GM12873 (cell line): ENCODE measurements around the gene EIF4E2.

Source experiments
- TF ChIP-seq, protein P1 (sequence below): IDR thresholded peaks from 2 replicates; pipeline ENCODE4 v1.5.1; 2012; ENCODE audit warnings: low read depth, mild to moderate bottlenecking, moderate library complexity, low read length, control low read depth; ENCODE audit not compliant: insufficient read depth; ENCODE audit errors: missing control alignments

The EIF4E2 gene

DNA sequence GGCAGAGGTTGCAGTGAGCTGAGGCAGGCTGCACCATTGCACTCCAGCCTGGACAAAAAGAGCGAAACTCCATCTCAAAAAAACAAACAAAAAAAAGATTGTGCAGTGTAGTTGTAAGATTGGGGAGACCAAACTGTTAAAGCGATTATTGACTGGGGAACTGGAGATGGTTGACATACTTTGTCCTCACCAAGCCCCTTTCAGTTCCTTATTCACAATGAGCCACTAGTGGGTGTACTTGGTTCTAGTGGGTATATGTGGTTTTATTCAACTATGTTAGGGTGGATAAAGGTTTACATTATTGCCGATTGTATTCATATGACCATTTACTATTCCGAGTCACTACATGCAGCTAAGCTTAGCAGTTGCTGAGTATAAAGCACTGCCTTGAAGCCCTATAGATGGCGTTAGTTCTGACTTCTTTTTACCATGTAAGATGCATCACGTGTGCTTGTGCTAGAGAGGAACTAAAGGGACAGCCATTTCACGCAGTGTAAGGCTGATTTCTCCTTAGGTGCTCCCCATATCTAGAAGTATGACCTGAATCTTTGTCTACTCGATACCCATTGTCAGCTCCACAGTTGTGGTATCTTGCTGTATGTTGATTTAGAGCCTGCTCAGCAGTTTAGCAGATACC is 12.1 kb downstream of the EIF4E2 start:
- TF ChIP-seq, protein P1, sequence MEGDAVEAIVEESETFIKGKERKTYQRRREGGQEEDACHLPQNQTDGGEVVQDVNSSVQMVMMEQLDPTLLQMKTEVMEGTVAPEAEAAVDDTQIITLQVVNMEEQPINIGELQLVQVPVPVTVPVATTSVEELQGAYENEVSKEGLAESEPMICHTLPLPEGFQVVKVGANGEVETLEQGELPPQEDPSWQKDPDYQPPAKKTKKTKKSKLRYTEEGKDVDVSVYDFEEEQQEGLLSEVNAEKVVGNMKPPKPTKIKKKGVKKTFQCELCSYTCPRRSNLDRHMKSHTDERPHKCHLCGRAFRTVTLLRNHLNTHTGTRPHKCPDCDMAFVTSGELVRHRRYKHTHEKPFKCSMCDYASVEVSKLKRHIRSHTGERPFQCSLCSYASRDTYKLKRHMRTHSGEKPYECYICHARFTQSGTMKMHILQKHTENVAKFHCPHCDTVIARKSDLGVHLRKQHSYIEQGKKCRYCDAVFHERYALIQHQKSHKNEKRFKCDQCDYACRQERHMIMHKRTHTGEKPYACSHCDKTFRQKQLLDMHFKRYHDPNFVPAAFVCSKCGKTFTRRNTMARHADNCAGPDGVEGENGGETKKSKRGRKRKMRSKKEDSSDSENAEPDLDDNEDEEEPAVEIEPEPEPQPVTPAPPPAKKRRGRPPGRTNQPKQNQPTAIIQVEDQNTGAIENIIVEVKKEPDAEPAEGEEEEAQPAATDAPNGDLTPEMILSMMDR, result no peak

DNA sequence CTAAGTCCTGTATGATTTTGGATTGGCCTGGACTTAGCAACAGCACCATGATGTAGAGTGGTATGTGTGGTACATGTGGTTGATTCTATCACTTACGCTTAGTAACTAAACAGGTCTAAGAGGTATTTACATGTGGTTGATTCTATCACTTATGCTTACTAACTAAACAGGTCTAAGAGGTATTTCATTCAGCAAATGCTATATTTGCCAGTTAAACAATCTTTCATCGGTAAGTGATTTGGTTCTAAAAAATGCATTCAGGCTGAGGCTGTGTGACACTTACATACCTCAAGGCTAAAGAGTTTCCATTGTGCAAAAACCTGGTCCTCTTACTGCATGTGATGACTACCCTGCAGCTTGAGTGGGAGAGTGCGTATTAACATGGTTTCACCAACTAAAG is 13.1 kb downstream of the EIF4E2 start:
- TF ChIP-seq, protein P1, result no peak

DNA sequence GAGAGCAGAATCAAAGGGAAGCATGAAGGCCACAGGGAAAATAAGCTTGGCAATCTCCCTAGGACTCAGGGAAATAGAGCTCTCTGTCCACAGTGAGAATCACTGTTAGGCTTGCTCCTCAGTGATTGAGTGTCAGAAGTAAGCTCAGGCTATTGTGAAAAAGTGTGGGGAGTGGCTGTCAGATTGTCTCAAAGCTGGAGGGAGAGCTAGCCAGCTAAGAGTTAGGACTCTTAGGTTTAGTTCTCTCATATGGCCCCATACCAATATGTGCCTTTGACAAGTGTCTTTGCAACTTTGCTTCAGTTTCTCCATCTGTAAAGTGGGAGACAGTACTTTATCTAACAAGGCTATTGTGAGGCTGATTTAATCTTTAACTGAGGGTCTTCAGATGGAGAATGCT is 17.2 kb downstream of the EIF4E2 start:
- TF ChIP-seq, protein P1, result no peak

DNA sequence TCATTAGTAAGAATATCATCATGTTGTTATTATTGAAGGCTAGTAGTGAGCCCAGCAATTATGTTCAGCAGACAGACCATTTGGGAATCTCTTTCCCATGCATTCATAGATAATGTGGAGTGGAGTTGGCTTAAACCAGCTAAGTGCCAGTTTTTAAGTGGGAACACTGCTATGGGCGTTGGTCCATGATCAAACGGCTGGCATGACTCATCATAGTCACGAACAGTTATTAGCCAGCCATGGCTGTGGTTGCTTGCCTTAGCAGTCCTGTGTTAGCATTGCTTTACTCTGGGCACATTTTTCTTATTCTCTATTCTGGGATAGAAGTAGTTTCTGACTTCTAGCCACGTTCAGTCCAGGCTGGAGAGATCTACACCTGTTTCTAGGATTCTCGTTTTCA is 17.7 kb downstream of the EIF4E2 start:
- TF ChIP-seq, protein P1, result no peak

DNA sequence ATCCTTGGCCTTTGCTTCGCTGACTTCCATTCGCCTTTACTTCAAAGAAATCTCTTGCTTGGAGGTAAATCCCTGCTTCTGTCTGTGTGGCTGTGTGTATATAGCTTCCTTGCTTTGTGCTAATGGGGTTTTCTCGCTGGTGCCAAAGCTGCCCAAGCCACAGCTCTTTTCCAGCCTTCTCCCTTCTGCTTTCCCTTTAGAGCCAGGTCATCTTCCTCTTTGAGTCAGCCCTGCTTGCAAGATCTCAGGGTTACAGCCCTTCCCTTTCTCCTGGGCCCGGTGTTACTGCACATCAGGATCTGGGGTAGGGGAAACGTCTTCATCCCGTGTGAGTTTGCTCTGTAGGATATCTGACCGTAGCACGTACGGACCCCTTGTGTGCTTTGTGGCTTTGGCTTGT is 19.1 kb downstream of the EIF4E2 start:
- TF ChIP-seq, protein P1, result no peak

DNA sequence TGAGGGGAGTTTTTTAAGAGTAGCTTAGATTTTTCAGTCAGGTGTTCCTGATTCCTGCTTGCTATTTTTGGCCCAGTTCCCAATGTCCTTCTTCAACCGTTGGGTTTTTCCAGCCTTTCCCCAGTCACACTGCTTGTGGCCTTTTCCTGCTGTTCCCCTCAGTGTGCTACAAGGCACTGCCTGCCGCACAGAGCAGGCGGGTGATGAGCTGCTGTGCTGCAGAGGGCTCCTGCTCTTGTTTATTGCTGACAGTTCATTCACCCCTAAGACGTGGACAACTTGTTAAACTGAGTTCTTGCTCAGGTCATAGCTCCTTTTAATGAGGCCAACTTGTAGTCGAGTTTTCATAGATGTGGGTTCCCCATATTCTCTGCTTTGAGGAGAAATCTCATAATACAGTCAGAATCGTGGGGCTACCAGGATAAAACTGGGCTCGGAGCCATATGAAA is 20.6 kb downstream of the EIF4E2 start:
- TF ChIP-seq, protein P1, result no peak

DNA sequence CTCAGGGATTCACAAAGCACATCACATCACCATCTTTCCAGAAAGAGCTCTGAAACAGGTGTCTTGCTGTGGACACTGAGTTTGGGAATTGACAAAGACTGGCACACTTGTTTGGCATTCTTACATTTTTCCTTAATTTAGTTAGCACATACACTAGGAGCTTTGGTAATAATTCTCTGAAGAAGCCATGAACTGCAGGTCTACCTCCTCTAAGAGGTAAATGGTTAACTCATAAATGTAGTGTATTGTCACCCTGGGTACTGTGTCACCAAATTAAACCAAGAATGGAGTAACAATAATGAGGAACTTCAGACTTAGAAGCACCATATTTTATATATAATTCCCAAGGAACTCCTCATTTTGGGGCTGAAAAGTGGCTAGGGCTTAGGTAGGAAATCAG is 22.6 kb downstream of the EIF4E2 start:
- TF ChIP-seq, protein P1, result no peak
